GM04503 (cell line): ENCODE measurements around the gene WNK1.
A peak's percentile ranks its signal among the peaks of the same experiment; 100 is the strongest.
"Not testable (repeated sequence)": the region's sequence is repeated elsewhere in the genome, so short reads cannot be mapped to it uniquely, and the experiment has no call there.

Experiments
- DNase-seq: peaks from one replicate; pipeline ENCODE4 v3.0.0-alpha.2; 2012; ENCODE audit warnings: low read depth

Gene WNK1

DNA sequence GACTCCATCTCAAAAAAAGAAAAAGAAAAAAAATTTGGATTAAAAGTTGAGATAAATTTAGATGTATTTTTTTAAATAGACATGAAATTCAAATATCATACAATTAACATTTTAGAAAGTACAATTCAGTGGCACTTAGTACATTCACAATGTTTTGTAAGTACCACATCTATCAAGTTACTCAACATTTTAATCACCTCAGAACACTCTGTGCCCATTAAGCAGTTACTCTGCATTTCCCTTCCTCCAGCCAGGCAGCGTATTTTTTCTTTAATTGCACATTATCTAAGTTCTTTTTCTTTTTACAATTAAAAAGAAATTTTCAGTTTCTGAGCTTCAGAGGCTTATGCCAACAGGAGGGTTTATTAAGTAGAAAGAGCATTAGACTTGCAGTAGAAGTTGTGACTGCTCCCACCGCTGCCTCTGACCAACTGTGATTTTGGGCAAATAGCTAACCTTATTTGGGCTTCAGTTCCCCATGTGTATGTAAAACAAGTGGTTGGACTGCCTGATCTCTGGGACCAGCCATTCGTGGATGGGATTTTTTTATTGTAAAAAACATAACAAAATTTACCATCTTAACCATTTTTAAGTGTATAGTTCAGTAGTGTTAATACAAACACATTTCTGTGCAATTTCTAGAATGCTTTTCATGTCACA is 65.7 kb downstream of the WNK1 start:
- DNase-seq = no peak

DNA sequence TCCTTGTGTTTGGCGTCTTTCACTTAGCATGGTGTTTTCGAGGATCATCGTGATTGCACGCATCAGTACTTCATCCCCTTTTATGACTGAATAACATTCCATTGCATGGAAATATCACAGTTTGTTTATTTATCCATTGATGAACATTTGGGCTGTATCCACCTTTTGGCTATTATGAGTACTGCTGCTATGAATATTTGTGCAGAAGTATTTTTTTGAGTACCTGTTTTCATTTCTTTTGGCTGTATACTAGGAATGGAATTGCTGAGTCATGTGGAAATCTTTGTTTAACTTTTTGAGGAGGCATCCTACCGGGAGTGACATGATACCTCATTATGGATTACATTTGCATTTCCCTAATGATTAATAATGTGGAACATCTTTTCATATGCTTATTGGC is 66.4 kb downstream of the WNK1 start:
- no peak for DNase-seq

DNA sequence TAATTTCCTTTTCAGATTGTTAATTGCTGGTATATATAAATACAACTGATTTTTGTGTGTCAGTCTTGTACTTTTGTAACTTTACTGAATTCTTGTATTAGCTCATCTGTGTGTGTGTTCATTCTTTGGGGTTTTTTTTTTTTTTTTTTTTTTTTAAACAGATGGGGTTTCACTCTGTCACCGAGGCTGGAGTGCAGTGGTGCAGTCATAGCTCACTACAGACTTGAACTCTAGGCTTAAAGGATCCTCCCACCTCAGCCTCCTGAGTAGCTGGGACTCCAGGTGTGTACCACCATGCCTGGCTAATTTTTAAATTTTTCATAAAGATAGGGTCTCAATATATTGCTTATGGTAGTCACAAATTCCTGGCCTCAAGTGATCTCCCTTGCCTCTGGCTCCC is 68.0 kb downstream of the WNK1 start:
- DNase-seq = no peak

DNA sequence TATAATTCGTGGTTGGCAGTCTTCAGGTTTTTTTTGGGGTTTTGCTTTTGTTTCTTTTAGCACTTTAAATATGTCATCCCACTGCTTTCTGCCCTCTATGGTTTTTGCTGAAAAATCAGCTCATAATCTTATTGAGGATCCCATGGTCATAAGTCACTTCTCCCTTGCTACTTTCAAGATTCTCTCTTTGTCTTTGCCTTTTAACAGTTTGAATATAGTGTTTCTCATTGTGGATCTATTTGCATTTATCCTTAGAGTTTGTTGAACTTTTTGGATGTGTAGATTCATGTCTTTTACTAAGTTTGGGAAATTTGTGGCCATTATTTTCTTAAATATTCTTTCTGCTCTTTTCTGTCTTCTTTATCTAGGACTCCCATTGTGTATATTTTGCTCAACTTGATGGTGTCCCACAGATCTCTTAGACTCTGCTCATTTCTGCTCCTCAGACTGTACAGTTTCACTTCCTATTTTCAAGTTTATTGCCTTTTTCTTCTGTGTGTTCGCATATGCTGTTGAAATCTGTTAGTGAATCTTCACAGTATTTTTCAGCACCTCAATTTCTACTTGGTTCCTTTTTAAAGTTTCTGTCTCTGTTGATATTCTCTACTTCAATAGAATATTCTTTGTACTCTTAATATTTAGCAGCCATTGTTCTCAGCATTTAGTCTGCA is 70.8 kb downstream of the WNK1 start:
- DNase-seq = no peak

DNA sequence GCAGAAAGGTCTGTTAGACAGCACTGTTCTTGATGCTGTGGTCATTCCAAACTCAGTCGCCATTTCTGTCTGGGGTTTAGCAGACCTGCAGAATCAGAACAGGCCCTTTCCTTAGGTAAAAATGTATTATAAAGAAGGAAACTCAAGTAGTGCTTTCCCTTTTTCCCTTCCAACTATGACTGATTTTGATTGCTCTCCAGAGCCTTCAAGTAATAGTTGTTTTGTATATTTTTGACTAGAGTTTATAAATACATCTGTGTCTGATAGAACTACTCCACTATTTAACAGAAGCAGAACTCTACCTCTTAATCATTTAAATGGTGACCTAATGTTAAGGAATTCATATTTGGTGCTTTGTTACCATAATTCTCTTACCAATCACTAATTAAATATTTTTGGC is 74.0 kb downstream of the WNK1 start:
- DNase-seq = no peak

DNA sequence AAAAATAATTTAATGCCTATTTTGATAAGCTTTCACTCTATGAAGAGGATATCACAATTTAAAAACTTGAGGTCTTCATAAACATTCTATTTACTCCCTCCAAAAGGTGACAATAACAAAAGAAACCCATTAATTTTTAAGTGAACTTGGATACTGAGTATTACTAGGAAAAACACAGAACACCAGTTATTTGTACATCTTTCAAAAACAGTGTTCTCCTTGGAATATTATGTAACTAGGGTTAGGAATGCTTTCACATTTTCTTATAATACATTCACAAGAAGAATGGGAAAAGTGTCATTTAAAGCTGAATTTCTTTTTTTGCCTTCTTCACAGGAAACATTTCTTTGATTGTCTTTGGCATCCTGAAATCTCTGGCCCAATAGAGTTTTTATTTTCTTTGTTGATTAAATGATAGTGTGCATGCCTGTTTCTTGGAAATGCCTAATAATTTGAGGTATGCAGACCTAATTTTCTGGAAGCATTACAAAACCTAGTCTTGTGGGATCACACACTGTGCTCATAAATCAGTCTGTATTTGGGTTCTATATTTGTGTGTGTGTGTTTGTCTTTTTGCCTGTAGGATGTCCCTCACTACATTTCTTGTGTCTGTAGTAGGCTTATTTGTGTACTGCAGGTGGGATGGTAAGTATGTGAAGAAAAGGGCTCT is 76.5 kb downstream of the WNK1 start:
- DNase-seq = no peak

DNA sequence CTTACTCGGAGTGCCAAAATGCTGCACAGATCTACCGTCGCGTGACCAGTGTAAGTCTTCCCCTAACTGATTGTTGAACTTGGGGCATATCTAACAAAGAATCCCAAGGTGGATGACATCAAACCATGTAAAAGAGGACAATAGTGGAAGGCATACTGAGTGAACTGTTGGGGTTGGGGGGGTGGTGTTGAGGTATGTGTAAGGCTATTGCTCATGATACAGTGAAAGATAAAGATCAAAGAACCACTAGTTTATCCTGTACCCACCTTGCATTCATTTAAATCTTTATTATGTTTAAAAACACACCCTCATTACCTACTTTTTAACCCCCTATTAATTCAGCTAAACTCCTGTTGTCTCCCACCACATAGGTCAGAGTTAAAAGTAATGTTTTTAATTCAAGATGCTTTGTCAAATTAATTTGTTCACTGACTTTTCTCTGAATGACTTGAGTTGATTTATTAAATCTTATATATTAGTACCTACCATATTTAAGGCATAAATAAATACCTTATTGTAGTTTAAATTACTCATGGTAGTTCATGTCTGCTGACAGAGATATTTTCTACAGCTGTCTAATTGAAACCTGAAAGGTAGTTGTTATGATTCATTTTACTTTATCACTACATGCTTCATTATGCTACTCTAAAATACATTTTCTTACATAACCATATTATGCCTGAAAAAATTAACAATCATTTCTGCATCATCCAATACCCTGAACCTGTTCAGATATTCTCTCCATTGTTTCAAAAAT is 77.9 kb downstream of the WNK1 start:
- DNase-seq = no peak

DNA sequence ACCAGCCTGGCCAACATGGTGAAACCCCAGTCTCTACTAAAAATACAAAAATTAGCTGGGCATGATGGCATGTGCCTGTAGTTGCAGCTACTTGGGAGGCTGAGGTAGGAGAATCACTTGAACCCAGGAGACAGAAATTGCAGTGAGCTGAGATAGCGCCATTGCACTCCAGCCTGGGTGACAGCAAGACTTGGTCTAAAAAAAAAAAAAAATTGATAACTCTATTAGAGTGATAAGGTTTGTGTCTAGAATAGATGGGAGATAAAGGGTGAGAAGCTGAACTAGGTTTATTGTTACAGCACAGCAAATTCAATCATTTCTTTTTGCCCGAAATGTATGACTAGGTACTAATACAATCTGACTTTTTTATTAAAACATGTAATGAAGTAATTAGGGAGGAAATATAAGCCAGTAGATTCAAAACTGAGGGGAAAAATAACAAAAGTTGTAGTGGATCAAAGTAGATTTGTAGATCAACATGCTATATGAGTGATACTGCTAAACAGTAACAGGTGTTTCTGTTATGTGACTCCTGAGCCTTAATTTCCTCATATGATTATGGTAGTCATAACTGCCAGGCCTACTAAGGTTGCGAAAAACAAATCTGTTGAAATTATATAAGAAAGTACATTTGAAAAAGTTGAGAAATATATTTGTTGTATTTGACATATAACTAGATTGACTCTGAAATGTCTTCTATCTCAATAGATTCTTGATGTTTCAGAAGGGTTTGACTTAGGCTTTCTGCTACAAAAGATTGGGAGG is 83.6 kb downstream of the WNK1 start:
- no peak for DNase-seq

DNA sequence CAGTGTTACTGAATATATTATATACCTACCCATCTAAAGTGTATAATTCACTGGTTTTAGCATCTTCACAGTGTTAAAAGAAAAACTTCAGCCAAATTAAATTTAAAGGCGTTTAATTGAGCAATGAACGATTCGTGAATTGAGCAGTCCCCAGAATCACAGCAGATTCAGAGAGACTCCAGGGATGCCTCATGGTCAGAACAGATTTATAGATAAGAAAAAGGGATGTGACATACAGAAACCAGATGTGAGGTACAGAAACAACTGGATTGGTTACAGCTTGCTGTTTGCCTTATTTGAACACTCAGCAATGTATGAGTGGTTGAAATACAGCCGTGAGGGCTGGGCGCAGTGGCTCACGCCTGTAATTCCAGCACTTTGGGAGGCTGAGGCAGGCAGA is 84.6 kb downstream of the WNK1 start:
- no peak for DNase-seq

DNA sequence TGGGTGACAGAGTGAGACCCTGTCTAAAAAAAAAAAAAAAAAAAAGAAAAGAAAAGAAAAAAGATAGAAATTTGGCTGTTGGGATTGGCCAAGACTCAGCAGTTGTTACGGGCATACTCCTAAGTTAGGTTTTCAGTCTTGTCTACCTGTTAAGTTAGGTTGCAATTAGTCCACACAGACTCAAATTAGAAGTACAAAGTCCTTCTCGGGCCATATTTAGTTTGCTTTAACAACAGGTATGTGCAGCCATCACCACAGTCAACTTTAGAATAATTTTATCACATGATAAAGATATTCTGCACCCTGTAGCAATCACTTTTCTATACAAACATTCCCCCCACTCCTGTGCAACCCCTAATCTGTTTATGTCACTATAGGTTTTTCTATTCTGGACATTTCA is 85.2 kb downstream of the WNK1 start:
- DNase-seq = no peak

DNA sequence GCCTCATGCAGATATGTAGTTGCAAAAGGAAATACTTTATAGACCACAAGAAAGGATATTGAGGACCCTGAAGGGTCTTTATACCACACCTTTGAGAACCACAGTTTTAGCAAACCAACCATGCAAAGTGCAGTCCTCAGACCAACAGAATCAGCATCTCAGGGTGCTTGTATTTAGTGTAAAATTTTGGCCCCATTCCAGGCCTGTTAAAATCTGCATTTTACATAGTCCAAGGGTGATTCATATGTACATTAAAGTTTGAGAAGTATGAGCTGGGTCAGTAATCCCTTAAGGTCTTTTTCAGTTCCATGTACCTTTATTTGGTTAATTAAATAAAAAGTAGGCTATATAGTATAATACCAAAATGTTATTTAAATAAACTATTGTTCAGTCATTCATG is 91.2 kb downstream of the WNK1 start:
- DNase-seq = no peak

DNA sequence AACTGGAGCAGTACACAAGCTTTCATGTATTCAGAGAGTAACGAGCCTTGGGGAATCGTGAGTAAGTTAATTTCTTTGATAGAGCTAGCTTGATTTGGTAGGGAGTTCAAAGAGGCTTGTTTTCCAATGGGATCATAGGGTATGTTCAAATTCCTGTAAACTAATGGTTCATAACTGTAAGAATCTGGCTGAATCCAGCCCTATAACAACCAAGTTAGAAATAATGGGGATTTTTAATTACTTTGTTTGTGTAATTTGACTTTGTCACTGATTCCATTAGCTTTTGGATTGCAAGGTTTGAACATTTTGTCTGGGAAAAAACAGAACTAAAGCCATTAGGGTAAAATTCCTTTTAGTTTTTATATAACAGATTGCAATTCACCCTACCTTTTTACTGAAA is 94.0 kb downstream of the WNK1 start:
- no peak for DNase-seq

DNA sequence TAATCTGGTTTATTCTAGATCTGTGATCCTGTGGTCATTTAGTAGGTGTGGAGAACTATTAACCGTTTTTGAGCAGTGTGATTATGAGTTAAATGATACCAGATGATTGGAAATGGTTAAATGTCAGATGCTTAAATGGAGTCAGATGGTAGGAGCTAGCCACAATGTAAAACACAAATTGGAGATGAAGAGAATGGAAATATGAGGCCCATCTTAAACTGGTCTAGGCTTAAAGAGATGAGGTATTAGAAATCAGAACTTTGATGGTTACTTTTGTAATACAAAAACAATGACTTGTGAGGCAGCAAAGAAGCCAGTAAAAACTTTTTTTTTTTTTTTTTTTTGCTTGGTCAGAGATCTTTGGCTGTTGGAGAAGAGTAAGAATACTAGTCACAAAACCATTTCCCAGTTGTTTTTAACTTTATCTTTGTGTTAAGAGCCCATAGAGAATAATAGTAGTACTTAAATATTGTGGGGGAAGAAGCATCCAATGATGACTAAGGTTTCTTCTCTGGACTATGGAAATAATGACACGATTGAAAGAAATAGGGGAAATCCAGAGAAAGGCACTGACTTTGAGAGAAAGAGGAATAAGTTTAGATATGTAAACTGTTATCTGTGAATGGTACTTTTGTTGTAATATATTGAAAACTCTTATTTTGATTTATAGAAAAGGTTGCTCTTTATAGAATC is 95.9 kb downstream of the WNK1 start:
- DNase-seq = no peak

DNA sequence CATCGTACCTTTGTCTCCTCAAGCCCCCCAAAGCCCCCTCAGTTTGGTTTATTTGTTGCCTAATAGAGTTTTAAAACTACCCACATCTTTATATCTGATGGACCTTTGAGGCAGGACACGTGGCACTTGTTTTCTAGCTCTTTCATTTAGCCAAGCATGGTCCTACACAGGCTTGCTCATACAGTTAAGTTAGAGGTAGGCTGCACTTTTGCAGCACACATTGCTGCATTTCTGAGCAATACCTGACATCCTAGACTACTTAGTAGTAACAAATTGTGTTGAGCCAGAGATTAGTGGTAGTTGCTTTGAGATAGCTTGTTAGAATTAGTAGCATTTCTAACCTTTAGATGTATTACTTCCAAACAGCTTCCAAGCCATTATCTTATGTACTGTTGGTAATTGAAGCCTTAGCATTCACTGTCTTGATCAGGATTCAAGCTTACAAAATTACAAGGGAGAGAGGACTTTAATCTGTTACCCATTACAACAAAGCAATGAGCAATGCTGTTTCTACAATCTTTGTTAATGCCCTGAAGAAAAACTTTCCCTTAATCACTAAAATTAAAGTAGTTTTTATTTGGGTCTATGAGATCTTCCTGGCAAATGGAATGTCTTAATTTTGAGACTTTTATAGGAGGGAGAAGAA is 96.6 kb downstream of the WNK1 start:
- DNase-seq = no peak

DNA sequence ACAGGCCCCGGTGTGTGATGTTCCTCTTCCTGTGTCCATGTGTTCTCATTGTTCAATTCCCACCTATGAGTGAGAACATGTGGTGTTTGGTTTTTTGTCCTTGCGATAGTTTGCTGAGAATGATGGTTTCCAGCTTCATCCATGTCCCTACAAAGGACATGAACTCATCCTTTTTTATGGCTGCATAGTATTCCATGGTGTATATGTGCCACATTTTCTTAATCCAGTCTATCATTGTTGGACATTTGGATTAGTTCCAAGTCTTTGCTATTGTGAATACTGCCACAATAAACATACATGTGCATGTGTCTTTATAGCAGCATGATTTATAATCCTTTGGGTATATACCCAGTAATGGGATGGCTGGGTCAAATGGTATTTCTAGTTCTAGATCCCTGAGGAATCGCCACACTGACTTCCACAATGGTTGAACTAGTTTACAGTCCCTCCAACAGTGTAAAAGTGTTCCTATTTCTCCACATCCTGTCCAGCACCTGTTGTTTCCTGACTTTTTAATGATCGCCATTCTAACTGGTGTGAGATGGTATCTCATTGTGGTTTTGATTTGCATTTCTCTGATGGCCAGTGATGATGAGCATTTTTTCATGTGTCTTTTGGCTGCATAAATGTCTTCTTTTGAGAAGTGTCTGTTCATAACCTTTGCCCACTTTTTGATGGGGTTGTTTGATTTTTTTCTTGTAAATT is 97.5 kb downstream of the WNK1 start:
- not testable (repeated sequence) for DNase-seq

DNA sequence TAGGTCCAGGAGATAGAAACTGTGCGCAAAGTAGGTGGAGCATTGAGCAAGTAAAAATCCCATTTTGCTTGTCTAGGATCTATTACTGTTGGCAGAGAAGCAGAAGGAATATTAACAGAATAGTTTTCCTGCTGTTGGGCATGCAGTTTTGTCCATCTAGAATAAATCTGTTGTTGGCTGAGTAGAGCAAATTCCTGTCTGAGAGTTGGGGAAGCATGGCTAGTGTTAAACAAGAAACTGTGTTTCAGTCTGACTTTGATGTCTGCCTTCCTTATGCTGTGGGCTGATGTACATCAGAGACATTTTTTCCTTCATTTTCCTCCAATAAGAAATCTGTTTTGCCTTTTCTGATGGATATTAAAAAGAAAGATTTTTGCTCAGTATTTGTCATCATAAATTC is 99.0 kb downstream of the WNK1 start:
- no peak for DNase-seq

DNA sequence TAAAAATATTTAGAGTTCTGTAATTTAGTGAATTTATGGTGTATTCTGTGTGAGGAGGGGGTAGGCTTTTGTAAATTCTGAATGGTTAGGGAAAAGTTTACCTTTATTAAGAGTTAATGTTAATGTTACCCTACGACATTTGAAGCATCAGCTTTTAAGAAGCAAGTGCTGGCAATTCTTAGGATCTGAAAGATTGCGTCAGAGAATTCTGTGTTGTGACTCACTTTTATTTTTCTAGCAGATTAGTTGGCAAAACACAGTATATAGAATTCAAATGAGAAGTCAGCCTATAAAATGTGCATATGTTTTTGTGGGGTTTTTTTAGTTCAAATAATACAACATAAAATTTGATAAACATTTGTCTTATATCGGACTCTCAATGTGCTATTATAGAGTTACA is 99.5 kb downstream of the WNK1 start:
- peak; percentile 29 for DNase-seq

DNA sequence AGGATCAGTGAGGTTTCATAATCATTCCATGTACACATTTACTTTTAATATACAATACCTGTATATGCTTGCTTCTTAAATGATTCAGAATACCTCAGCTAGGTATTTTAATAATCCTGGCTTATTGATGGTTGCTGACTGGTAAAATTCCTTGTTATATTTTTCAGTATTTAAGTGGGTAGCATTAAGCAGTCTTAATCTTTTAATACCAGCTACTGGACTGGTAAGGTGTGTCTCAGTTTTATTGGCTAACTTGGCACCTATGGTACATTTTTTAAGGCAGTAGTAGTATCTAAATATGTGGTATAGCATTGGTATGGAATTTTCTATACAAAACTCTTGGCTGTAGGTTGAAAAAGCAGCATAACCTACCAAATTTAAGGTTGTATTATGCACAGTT is 100.5 kb downstream of the WNK1 start:
- DNase-seq = no peak

DNA sequence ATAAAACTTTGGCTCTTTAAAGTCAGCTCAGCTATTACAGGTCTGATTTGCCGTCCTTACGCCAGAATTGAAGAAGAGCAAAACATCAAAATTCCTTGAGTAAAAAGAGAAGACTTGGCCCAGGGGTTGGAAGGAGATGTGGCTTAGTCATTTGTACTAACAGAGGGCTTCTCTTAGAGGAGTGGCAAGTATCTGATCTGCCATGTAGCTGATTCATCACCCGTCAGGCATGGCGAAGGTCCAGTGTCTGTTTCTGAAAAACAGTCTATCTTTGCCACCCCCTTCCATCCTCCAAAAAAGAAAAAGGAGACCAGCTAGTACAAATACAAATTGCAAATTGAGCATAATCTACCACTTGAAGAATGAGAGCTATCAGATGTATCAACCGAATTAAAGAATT is 105.2 kb downstream of the WNK1 start:
- peak; percentile 27 for DNase-seq

DNA sequence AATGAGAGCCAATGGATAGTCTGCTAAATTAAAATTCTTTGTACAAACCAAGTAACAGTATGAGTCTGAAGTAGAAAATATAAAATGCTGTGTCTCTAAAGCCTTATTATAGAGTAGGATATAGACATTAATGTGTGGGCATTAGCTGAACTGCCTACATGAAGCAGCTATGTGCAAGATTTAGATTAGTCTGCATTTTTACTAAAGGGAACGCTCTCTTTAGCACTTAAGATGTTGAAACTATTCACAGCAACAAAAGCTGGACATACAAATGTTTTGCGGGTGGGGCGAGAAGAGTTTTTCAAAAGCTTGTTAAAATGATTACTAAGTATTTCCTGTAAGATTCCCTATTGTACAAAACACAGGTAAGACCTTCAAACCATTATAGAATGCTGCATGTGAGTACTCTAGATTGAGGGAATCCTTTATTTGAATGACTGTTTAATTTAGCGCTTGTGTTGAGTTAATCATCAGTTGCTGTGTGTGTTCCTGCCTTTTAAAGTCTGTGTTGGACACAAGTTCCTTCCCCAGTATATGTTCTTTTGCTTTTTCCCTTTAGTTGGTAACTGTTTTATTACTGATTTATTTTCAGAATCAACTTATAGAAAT is 110.0 kb downstream of the WNK1 start:
- no peak for DNase-seq
